ENCODE data around the gene SUMO4. TPM values are rescaled to one million over a fixed set of nuclear protein-coding genes. Genes with fewer than 3 reads are reported as not detected.
A peak's percentile ranks its signal among the peaks of the same experiment; 100 is the strongest.

SUMO4 gene
- total RNA-seq, 3 donors from 2014 or later (not counting 1 experiment from before 2014, with no cell fraction given), result 3.4 to 5.3 (median 4.8) TPM

DNA sequence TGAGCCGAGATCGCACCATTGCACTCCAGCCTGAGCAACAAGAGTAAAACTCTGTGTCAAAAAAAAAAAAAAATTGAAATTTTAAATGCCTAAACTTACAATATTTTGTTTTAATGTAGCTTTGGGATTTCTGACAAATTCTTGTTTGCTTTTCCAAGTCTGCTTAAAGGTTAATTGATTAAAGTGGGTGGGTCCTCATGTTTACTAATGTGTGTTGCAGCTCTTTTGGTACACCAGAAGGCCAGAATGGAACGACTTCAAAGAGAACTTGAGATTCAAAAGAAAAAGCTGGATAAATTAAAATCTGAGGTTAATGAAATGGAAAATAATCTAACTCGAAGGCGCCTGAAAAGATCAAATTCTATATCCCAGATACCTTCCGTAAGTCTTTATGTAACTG is 2.7 kb upstream of the SUMO4 start:
- Mint-ChIP-seq H3K9me3 (no peaks in the 10 kb centered on the region), H3K4me3 (no peak overlapping the region), H3K4me1 (peaks cover 28 to 31% of the 10 kb centered on the region in 2 donors), H3K36me3 (peaks cover 17% of the 10 kb centered on the region), H3K27ac (no peak overlapping the region), H3K27me3 (ENCODE audit: low read depth in 2 of 2) (no peaks in the 10 kb centered on the region)
- Histone ChIP-seq H3K9me3 (ENCODE audit: control insufficient read depth, insufficient read depth, low read length) (no peaks in the 10 kb centered on the region), H3K27ac (ENCODE audit: low read length) (no peak overlapping the region), H3K4me3 (ENCODE audit: low read length) (no peak overlapping the region), H3K36me3 (ENCODE audit: control insufficient read depth, insufficient read depth, low read length) (peaks cover 46% of the 10 kb centered on the region), H3K27me3 (ENCODE audit: control insufficient read depth, insufficient read depth, low read length) (no peaks in the 10 kb centered on the region), H3K4me1 (ENCODE audit: control insufficient read depth, insufficient read depth, low read length) (no peaks in the 10 kb centered on the region)
- no peak for TF ChIP-seq CTCF (IDR thresholded peaks at IDR 0.05)
- DNase-seq (no peak), ATAC-seq (no peak)
- 100% methylated on average over 3 of the region's 6 CpGs for WGBS (ENCODE audit: insufficient coverage)
- intact Hi-C loops (cut with micrococcal nuclease), result no loop called here

DNA sequence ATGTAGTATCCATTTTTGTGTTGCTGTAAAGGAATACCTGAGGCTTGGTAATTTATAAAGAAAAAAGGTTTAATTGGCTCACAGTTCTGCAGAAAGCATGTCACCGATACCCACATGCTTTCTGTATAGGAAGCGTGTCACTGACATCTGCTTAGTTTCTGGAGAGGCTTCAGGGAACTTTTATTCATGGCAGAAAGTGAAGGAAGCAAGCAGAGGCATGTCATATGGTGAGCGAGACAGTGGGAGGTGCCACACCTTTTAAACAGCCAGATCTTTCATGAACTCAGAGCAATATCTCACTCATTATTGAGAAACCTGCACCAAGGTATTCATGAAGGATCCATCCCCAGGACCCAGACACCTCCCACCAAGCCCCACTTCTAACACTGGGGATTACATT is 3.5 kb downstream of the SUMO4 start:
- Histone ChIP-seq H3K36me3 (ENCODE audit: control insufficient read depth, insufficient read depth, low read length) (peaks cover 47% of the 10 kb centered on the region), H3K4me3 (ENCODE audit: low read length) (no peak overlapping the region), H3K27me3 (ENCODE audit: control insufficient read depth, insufficient read depth, low read length) (no peaks in the 10 kb centered on the region), H3K9me3 (ENCODE audit: control insufficient read depth, insufficient read depth, low read length) (no peaks in the 10 kb centered on the region), H3K4me1 (ENCODE audit: control insufficient read depth, insufficient read depth, low read length) (no peaks in the 10 kb centered on the region), H3K27ac (ENCODE audit: low read length) (no peak overlapping the region)
- no peaks in the 10 kb centered on the region for H3K9me3 Mint-ChIP-seq
- no peak overlapping the region for H3K27ac Mint-ChIP-seq
- no peak overlapping the region for H3K4me3 Mint-ChIP-seq
- intact Hi-C loops (cut with micrococcal nuclease), result no loop called here
- H3K4me1 Mint-ChIP-seq, result peaks cover 8 to 12% of the 10 kb centered on the region in 2 donors
- DNase-seq (no peak), ATAC-seq (no peak)
- no peak for TF ChIP-seq CTCF (IDR thresholded peaks at IDR 0.05)
- WGBS (ENCODE audit: insufficient coverage), result 100% methylated on average over 3 of the region's 3 CpGs
- H3K27me3 Mint-ChIP-seq (ENCODE audit: low read depth in 2 of 2), result no peaks in the 10 kb centered on the region
- peaks cover 23% of the 10 kb centered on the region for H3K36me3 Mint-ChIP-seq

DNA sequence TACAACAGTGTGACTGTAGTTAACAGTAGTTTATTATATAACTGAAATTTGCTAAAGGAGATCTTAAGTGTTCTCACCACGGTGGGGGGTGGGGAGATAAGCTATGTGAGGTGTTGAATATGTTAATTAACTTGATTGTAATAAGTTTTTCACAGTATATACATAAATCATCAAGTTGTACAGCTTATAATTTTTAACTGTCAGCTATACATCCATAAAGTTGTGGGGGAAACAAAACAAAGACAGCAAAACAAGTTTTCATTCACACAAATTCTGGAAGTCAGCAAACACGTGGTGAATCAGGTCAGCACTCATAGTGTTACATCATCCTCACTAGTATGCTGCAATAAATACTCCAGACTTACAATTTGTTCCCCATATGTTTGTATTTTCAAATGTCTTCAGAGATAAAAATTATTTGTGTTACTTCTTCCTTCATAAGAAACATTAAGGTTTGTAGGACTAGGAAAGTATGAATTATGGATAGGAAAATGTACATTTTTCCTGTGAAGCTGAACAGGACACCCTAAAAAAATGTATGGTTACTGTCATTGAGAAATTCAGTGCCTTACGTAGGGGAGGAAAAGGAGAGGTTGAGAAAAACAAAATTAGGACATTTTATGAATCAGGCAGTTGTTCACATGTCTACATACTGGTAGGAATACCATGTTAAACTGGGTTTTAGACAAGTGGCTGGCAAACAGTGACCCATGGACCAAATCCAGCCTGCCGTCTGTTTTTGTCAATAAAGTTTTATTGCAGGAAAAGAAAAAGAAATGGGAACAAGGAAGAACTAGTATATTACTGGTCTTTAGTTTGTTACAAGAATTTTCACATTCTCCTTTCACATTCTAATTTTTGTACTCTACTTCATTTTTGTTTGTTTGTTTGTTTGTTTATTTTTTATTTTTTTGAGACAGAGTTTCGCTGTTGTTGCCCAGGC is 6.0 kb downstream of the SUMO4 start:
- Histone ChIP-seq H3K4me3 (ENCODE audit: low read length) (no peak overlapping the region), H3K4me1 (ENCODE audit: control insufficient read depth, insufficient read depth, low read length) (no peaks in the 10 kb centered on the region), H3K27ac (ENCODE audit: low read length) (no peak overlapping the region), H3K9me3 (ENCODE audit: control insufficient read depth, insufficient read depth, low read length) (no peaks in the 10 kb centered on the region), H3K36me3 (ENCODE audit: control insufficient read depth, insufficient read depth, low read length) (peaks cover 33% of the 10 kb centered on the region), H3K27me3 (ENCODE audit: control insufficient read depth, insufficient read depth, low read length) (no peaks in the 10 kb centered on the region)
- Mint-ChIP-seq H3K36me3 (peaks cover 13% of the 10 kb centered on the region), H3K9me3 (no peaks in the 10 kb centered on the region), H3K27ac (peak overlapping the region; percentile 32 to 70), H3K4me1 (peaks cover 8 to 12% of the 10 kb centered on the region in 2 donors), H3K4me3 (no peak overlapping the region), H3K27me3 (ENCODE audit: low read depth in 2 of 2) (no peaks in the 10 kb centered on the region)
- no peak for TF ChIP-seq CTCF (IDR thresholded peaks at IDR 0.05)
- ATAC-seq, result peak in 1 of 3 donors; percentile 21
- intact Hi-C loops (cut with micrococcal nuclease), result no loop called here
- WGBS (ENCODE audit: insufficient coverage), result 74% methylated on average over 4 of the region's 5 CpGs
- DNase-seq, result no peak

All from natural killer cell (primary cell).